GM19351 (cell line): ENCODE results near the gene RANGAP1.
"Not testable (repeated sequence)": the region's sequence is repeated elsewhere in the genome, so short reads cannot be mapped to it uniquely, and the experiment has no call there.

ENCODE experiments used
- ATAC-seq: cut with Tn5 transposase; IDR thresholded peaks from one replicate; pipeline ENCODE4 v1.9.1; 2021; ENCODE audit warnings: mild to moderate bottlenecking, moderate library complexity; ENCODE audit not compliant: unreplicated experiment

Gene RANGAP1

GRCh38 chr22:41301085-41302020, 15.4 kb upstream of the RANGAP1 start, which contains the start of gene ZC3H7B:
TSS of gene ZC3H7B (plus strand) at chr22:41301525. CDS start at chr22:41320661, 19,136 bp downstream.
- peak; percentile 85 for ATAC-seq

GRCh38 chr22:41300661-41301060, 14.7 kb upstream of the RANGAP1 start:
- ATAC-seq, result no peak

GRCh38 chr22:41296826-41297667, 11.1 kb upstream of the RANGAP1 start:
- no peak for ATAC-seq

GRCh38 chr22:41294816-41295215, 8.8 kb upstream of the RANGAP1 start:
- ATAC-seq, result not testable (repeated sequence)

- ATAC-seq, result no peak
Measured at GRCh38 chr22:41290262-41291221, 4.6 kb upstream of the RANGAP1 start.

- no peak for ATAC-seq
Measured at GRCh38 chr22:41289671-41290070, 3.7 kb upstream of the RANGAP1 start.

- no peak for ATAC-seq
Measured at GRCh38 chr22:41288245-41288946, 2.4 kb upstream of the RANGAP1 start.

GRCh38 chr22:41286639-41287091, 678 bp upstream of the RANGAP1 start:
- peak; percentile 10 for ATAC-seq

GRCh38 chr22:41285441-41285819, 557 bp downstream of the RANGAP1 start:
- no peak for ATAC-seq

- no peak for ATAC-seq
Measured at GRCh38 chr22:41284465-41284864, 1.5 kb downstream of the RANGAP1 start.

GRCh38 chr22:41280854-41281253, 5.1 kb downstream of the RANGAP1 start:
- no peak for ATAC-seq

- no peak for ATAC-seq
Measured at GRCh38 chr22:41280065-41280464, 5.9 kb downstream of the RANGAP1 start.

- no peak for ATAC-seq
Measured at GRCh38 chr22:41274856-41275255, 11.1 kb downstream of the RANGAP1 start.

- no peak for ATAC-seq
Measured at GRCh38 chr22:41273128-41273527, 12.9 kb downstream of the RANGAP1 start.

GRCh38 chr22:41271787-41272186, 14.2 kb downstream of the RANGAP1 start:
- ATAC-seq, result no peak

GRCh38 chr22:41267958-41268357, 18.0 kb downstream of the RANGAP1 start:
- no peak for ATAC-seq

- no peak for ATAC-seq
Measured at GRCh38 chr22:41264408-41264941, 21.5 kb downstream of the RANGAP1 start.

GRCh38 chr22:41263704-41264103, 22.3 kb downstream of the RANGAP1 start:
- no peak for ATAC-seq

- ATAC-seq, result no peak
Measured at GRCh38 chr22:41262250-41262765, 23.7 kb downstream of the RANGAP1 start.
